ENCODE measurements around the gene WWOX. TPM values are rescaled to one million over a fixed set of nuclear protein-coding genes. Genes with fewer than 3 reads are reported as not detected.

The WWOX gene
- total and polyA plus RNA-seq, 7 donors = 7.1 to 46.8 (median 16.1) TPM

- H3K36me3 ChIP-seq = no peaks in the 10 kb centered on the region
- no peaks in the 10 kb centered on the region for H3K4me1 ChIP-seq
- H3K27me3 ChIP-seq = no peaks in the 10 kb centered on the region
- no peak overlapping the region for H3K4me3 ChIP-seq
- H3K27ac ChIP-seq = no peak overlapping the region
- no peaks in the 10 kb centered on the region for H3K9me3 ChIP-seq
- WGBS, 2 donors = 33 to 80% methylated on average over 2 of the region's 2 CpGs
- intact Hi-C loops (cut with DNase I) = no loop called here
- TF ChIP-seq POLR2A (IDR thresholded peaks at IDR 0.05) (no peak), POLR2AphosphoS5 (IDR thresholded peaks at IDR 0.05) (no peak), EP300 (IDR thresholded peaks at IDR 0.05) (no peak), CTCF (IDR thresholded peaks at IDR 0.05) (no peak)
- no peak for DNase-seq
These were observed 690.1 kb downstream of the WWOX start for GRCh38 chr16:78789561-78789960.

- Histone ChIP-seq H3K36me3 (no peaks in the 10 kb centered on the region), H3K4me3 (no peak overlapping the region), H3K27ac (no peak overlapping the region), H3K4me1 (no peaks in the 10 kb centered on the region), H3K27me3 (no peaks in the 10 kb centered on the region), H3K9me3 (no peaks in the 10 kb centered on the region)
- no peak for TF ChIP-seq POLR2AphosphoS5 (IDR thresholded peaks at IDR 0.05)
- no peak for TF ChIP-seq POLR2A (IDR thresholded peaks at IDR 0.05)
- no peak for TF ChIP-seq CTCF (IDR thresholded peaks at IDR 0.05)
- TF ChIP-seq EP300 (IDR thresholded peaks at IDR 0.05) = no peak
- no peak for DNase-seq
- WGBS, 2 donors = 90 to 92% methylated on average over 8 of the region's 8 CpGs
- intact Hi-C loops (cut with DNase I) = no loop called here
These were observed 691.6 kb downstream of the WWOX start for GRCh38 chr16:78791011-78791410.

- H3K36me3 ChIP-seq = no peaks in the 10 kb centered on the region
- WGBS, 2 donors = 81 to 92% methylated on average over 7 of the region's 7 CpGs
- H3K9me3 ChIP-seq = no peaks in the 10 kb centered on the region
- no peak overlapping the region for H3K27ac ChIP-seq
- TF ChIP-seq POLR2A (IDR thresholded peaks at IDR 0.05) (no peak), CTCF (IDR thresholded peaks at IDR 0.05) (no peak)
- no peak overlapping the region for H3K4me3 ChIP-seq
- intact Hi-C loops (cut with DNase I) = no loop called here
- no peaks in the 10 kb centered on the region for H3K27me3 ChIP-seq
- DNase-seq = no peak
- no peaks in the 10 kb centered on the region for H3K4me1 ChIP-seq
These were observed 692.5 kb downstream of the WWOX start for GRCh38 chr16:78791926-78792325.

- WGBS, 2 donors = 93 to 96% methylated on average over 5 of the region's 5 CpGs
- H3K4me3 ChIP-seq = no peak overlapping the region
- no peak for TF ChIP-seq EP300 (IDR thresholded peaks at IDR 0.05)
- no peak for TF ChIP-seq CTCF (IDR thresholded peaks at IDR 0.05)
- TF ChIP-seq POLR2A (IDR thresholded peaks at IDR 0.05) = no peak
These were observed 693.5 kb downstream of the WWOX start for GRCh38 chr16:78792952-78793351.

GRCh38 chr16:78794581-78795250 lies 695.3 kb downstream of the WWOX start:
- Histone ChIP-seq H3K27me3 (no peaks in the 10 kb centered on the region), H3K36me3 (no peaks in the 10 kb centered on the region), H3K4me3 (no peak overlapping the region), H3K9me3 (no peaks in the 10 kb centered on the region), H3K4me1 (no peaks in the 10 kb centered on the region), H3K27ac (no peak overlapping the region)
- WGBS, 2 donors = 87 to 92% methylated on average over 6 of the region's 6 CpGs
- intact Hi-C loops (cut with DNase I) = no loop called here
- TF ChIP-seq EP300 (IDR thresholded peaks at IDR 0.05) (no peak), POLR2A (IDR thresholded peaks at IDR 0.05) (no peak), POLR2AphosphoS5 (IDR thresholded peaks at IDR 0.05) (no peak), CTCF (IDR thresholded peaks at IDR 0.05) (no peak)
- peak; percentile 13 for DNase-seq

More at GRCh38 chr16:78792952-78793351, 693.5 kb downstream of the WWOX start:
- H3K27ac ChIP-seq = no peak overlapping the region
- no peaks in the 10 kb centered on the region for H3K36me3 ChIP-seq
- no peaks in the 10 kb centered on the region for H3K9me3 ChIP-seq
- H3K27me3 ChIP-seq = no peaks in the 10 kb centered on the region
- no peaks in the 10 kb centered on the region for H3K4me1 ChIP-seq
- intact Hi-C loops (cut with DNase I) = no loop called here
- peak; percentile 40 for DNase-seq
